ENCODE measurements around the gene JPT2. TPM values are rescaled to one million over a fixed set of nuclear protein-coding genes. Genes with fewer than 3 reads are reported as not detected.

JPT2 gene
- polyA plus RNA-seq (2013), result 156 and 161 TPM in 2 replicates

- H3K79me2 ChIP-seq (ENCODE audit: control insufficient read depth, insufficient read depth, low read length, poor library complexity), result peaks cover 30% of the 10 kb centered on the region
- H3K14ac ChIP-seq (ENCODE audit: low read length), result peak within 1 kb of the TSS; percentile 100
- peaks cover 3% of the 10 kb centered on the region for H3K9me3 ChIP-seq (ENCODE audit: insufficient read depth, low read depth, low read length)
- no peak within 1 kb of the TSS for H3K23ac ChIP-seq (ENCODE audit: low read length)
- H2BK12ac ChIP-seq (ENCODE audit: low read length), result peak within 1 kb of the TSS; percentile 76
- peak within 1 kb of the TSS; percentile 90 for H2AFZ ChIP-seq (ENCODE audit: insufficient read depth, low read length, poor library complexity)
- peak within 1 kb of the TSS; percentile 83 for H3K9ac ChIP-seq (ENCODE audit: low read length)
- H4K8ac ChIP-seq (ENCODE audit: low read depth, low read length), result peak within 1 kb of the TSS; percentile 93
- H3K79me1 ChIP-seq (ENCODE audit: low read length), result peaks cover 13% of the 10 kb centered on the region
- peak within 1 kb of the TSS; percentile 89 for H4K12ac ChIP-seq (ENCODE audit: low read depth, low read length)
- peak within 1 kb of the TSS; percentile 72 for H3K4me2 ChIP-seq (ENCODE audit: low read length)
- no CpG with 5 or more reads among the region's 79 CpGs for WGBS (ENCODE audit: extremely low coverage, insufficient coverage, insufficient read length)
- H3K4me3 ChIP-seq (ENCODE audit: low read depth, low read length), result peak within 1 kb of the TSS; percentile 98
- peak within 1 kb of the TSS; percentile 92 for H2BK120ac ChIP-seq (ENCODE audit: insufficient read depth, low read length, poor library complexity)
- peak within 1 kb of the TSS; percentile 75 for H3K27ac ChIP-seq (ENCODE audit: low read depth, low read length)
- peak within 1 kb of the TSS; percentile 81 for H2BK5ac ChIP-seq (ENCODE audit: low read depth, low read length, poor library complexity)
- no peaks in the 10 kb centered on the region for H3K27me3 ChIP-seq (ENCODE audit: insufficient read depth, low read length)
- DNase-seq, result peak; percentile 98 to 99
- peaks cover 19 to 31% of the 10 kb centered on the region in 2 experiments for H3K36me3 ChIP-seq (ENCODE audit: control insufficient read depth in 1 of 2, insufficient read depth in 2 of 2, low read length in 2 of 2)
- H3K4me1 ChIP-seq (ENCODE audit: control insufficient read depth in 1 of 2, insufficient read depth in 2 of 2, low read length in 2 of 2), result peaks cover 23 to 27% of the 10 kb centered on the region in 2 experiments
- peak within 1 kb of the TSS; percentile 100 for H3K4ac ChIP-seq (ENCODE audit: low read depth, low read length)
- H2AK5ac ChIP-seq (ENCODE audit: low read length), result peak within 1 kb of the TSS; percentile 88
- peak within 1 kb of the TSS; percentile 95 for H3K18ac ChIP-seq (ENCODE audit: low read length)
- peak within 1 kb of the TSS; percentile 89 for H4K91ac ChIP-seq (ENCODE audit: low read depth, low read length)
These were observed at the start of gene JPT2 for GRCh38 chr16:1677942-1678499. Gene JPT2, plus strand, starts transcription at chr16:1678279. Its CDS starts 34 bp downstream, at chr16:1678313.

GRCh38 chr16:1630450-1631213, 47.4 kb upstream of the JPT2 start:
- no peak overlapping the region for H3K4me3 ChIP-seq (ENCODE audit: low read depth, low read length)
- no peak overlapping the region for H4K91ac ChIP-seq (ENCODE audit: low read depth, low read length)
- no peak overlapping the region for H3K23ac ChIP-seq (ENCODE audit: low read length)
- no peak overlapping the region for H4K12ac ChIP-seq (ENCODE audit: low read depth, low read length)
- no peak overlapping the region for H3K14ac ChIP-seq (ENCODE audit: low read length)
- H2BK12ac ChIP-seq (ENCODE audit: low read length), result no peak overlapping the region
- no peak overlapping the region for H3K27ac ChIP-seq (ENCODE audit: low read depth, low read length)
- no peak overlapping the region for H2AFZ ChIP-seq (ENCODE audit: insufficient read depth, low read length, poor library complexity)
- H3K36me3 ChIP-seq (ENCODE audit: control insufficient read depth in 1 of 2, insufficient read depth in 2 of 2, low read length in 2 of 2), result peaks cover 59 to 82% of the 10 kb centered on the region in 2 experiments
- H2BK5ac ChIP-seq (ENCODE audit: low read depth, low read length, poor library complexity), result no peak overlapping the region
- H3K18ac ChIP-seq (ENCODE audit: low read length), result no peak overlapping the region
- H3K4me2 ChIP-seq (ENCODE audit: low read length), result no peak overlapping the region
- no peaks in the 10 kb centered on the region for H3K27me3 ChIP-seq (ENCODE audit: insufficient read depth, low read length)
- WGBS (ENCODE audit: extremely low coverage, insufficient coverage, insufficient read length), result no CpG with 5 or more reads among the region's 20 CpGs
- H3K79me2 ChIP-seq (ENCODE audit: control insufficient read depth, insufficient read depth, low read length, poor library complexity), result no peaks in the 10 kb centered on the region
- no peak for DNase-seq
- no peak overlapping the region for H3K4ac ChIP-seq (ENCODE audit: low read depth, low read length)
- H3K9me3 ChIP-seq (ENCODE audit: insufficient read depth, low read depth, low read length), result peaks cover 3% of the 10 kb centered on the region
- no peak overlapping the region for H2BK120ac ChIP-seq (ENCODE audit: insufficient read depth, low read length, poor library complexity)
- H2AK5ac ChIP-seq (ENCODE audit: low read length), result no peak overlapping the region
- H3K9ac ChIP-seq (ENCODE audit: low read length), result no peak overlapping the region
- H3K79me1 ChIP-seq (ENCODE audit: low read length), result no peaks in the 10 kb centered on the region
- H3K4me1 ChIP-seq (ENCODE audit: control insufficient read depth in 1 of 2, insufficient read depth in 2 of 2, low read length in 2 of 2), result no peaks in the 10 kb centered on the region
- H4K8ac ChIP-seq (ENCODE audit: low read depth, low read length), result no peak overlapping the region

- WGBS (ENCODE audit: extremely low coverage, insufficient coverage, insufficient read length), result no CpG with 5 or more reads among the region's 9 CpGs
- H3K4me3 ChIP-seq (ENCODE audit: low read depth, low read length), result no peak overlapping the region
These were observed 46.8 kb upstream of the JPT2 start for GRCh38 chr16:1631230-1631629.

GRCh38 chr16:1631931-1632637, 46.0 kb upstream of the JPT2 start:
- H3K9me3 ChIP-seq (ENCODE audit: insufficient read depth, low read depth, low read length), result peaks cover 3% of the 10 kb centered on the region
- H2AK5ac ChIP-seq (ENCODE audit: low read length), result no peak overlapping the region
- no peaks in the 10 kb centered on the region for H3K27me3 ChIP-seq (ENCODE audit: insufficient read depth, low read length)
- no peak overlapping the region for H2AFZ ChIP-seq (ENCODE audit: insufficient read depth, low read length, poor library complexity)
- H3K4me2 ChIP-seq (ENCODE audit: low read length), result no peak overlapping the region
- no peak overlapping the region for H2BK12ac ChIP-seq (ENCODE audit: low read length)
- H3K36me3 ChIP-seq (ENCODE audit: control insufficient read depth in 1 of 2, insufficient read depth in 2 of 2, low read length in 2 of 2), result peaks cover 53 to 73% of the 10 kb centered on the region in 2 experiments
- no peak overlapping the region for H2BK5ac ChIP-seq (ENCODE audit: low read depth, low read length, poor library complexity)
- no peak overlapping the region for H3K27ac ChIP-seq (ENCODE audit: low read depth, low read length)
- H3K79me1 ChIP-seq (ENCODE audit: low read length), result no peaks in the 10 kb centered on the region
- no peaks in the 10 kb centered on the region for H3K4me1 ChIP-seq (ENCODE audit: control insufficient read depth in 1 of 2, insufficient read depth in 2 of 2, low read length in 2 of 2)
- WGBS (ENCODE audit: extremely low coverage, insufficient coverage, insufficient read length), result no CpG with 5 or more reads among the region's 18 CpGs
- H4K91ac ChIP-seq (ENCODE audit: low read depth, low read length), result no peak overlapping the region
- H3K4ac ChIP-seq (ENCODE audit: low read depth, low read length), result no peak overlapping the region
- no peak overlapping the region for H3K9ac ChIP-seq (ENCODE audit: low read length)
- no peak overlapping the region for H4K8ac ChIP-seq (ENCODE audit: low read depth, low read length)
- no peak overlapping the region for H3K23ac ChIP-seq (ENCODE audit: low read length)
- no peak overlapping the region for H2BK120ac ChIP-seq (ENCODE audit: insufficient read depth, low read length, poor library complexity)
- no peak overlapping the region for H3K18ac ChIP-seq (ENCODE audit: low read length)
- H3K4me3 ChIP-seq (ENCODE audit: low read depth, low read length), result no peak overlapping the region
- no peak overlapping the region for H3K14ac ChIP-seq (ENCODE audit: low read length)
- peak in 1 of 2 donors; percentile 66 for DNase-seq
- no peaks in the 10 kb centered on the region for H3K79me2 ChIP-seq (ENCODE audit: control insufficient read depth, insufficient read depth, low read length, poor library complexity)
- H4K12ac ChIP-seq (ENCODE audit: low read depth, low read length), result no peak overlapping the region

More at GRCh38 chr16:1631230-1631629, 46.8 kb upstream of the JPT2 start:
- H4K12ac ChIP-seq (ENCODE audit: low read depth, low read length), result no peak overlapping the region
- no peak overlapping the region for H3K4ac ChIP-seq (ENCODE audit: low read depth, low read length)
- no peak overlapping the region for H2AFZ ChIP-seq (ENCODE audit: insufficient read depth, low read length, poor library complexity)
- no peak overlapping the region for H4K91ac ChIP-seq (ENCODE audit: low read depth, low read length)
- H4K8ac ChIP-seq (ENCODE audit: low read depth, low read length), result no peak overlapping the region
- no peaks in the 10 kb centered on the region for H3K27me3 ChIP-seq (ENCODE audit: insufficient read depth, low read length)
- H3K18ac ChIP-seq (ENCODE audit: low read length), result no peak overlapping the region
- no peaks in the 10 kb centered on the region for H3K79me1 ChIP-seq (ENCODE audit: low read length)
- H3K4me1 ChIP-seq (ENCODE audit: control insufficient read depth in 1 of 2, insufficient read depth in 2 of 2, low read length in 2 of 2), result no peaks in the 10 kb centered on the region
- no peak overlapping the region for H2AK5ac ChIP-seq (ENCODE audit: low read length)
- no peaks in the 10 kb centered on the region for H3K79me2 ChIP-seq (ENCODE audit: control insufficient read depth, insufficient read depth, low read length, poor library complexity)
- H3K9me3 ChIP-seq (ENCODE audit: insufficient read depth, low read depth, low read length), result peaks cover 3% of the 10 kb centered on the region
- H3K27ac ChIP-seq (ENCODE audit: low read depth, low read length), result no peak overlapping the region
- H3K36me3 ChIP-seq (ENCODE audit: control insufficient read depth in 1 of 2, insufficient read depth in 2 of 2, low read length in 2 of 2), result peaks cover 54 to 76% of the 10 kb centered on the region in 2 experiments
- H3K9ac ChIP-seq (ENCODE audit: low read length), result no peak overlapping the region
- DNase-seq, result no peak
- no peak overlapping the region for H3K23ac ChIP-seq (ENCODE audit: low read length)
- H2BK120ac ChIP-seq (ENCODE audit: insufficient read depth, low read length, poor library complexity), result no peak overlapping the region
- H3K4me2 ChIP-seq (ENCODE audit: low read length), result no peak overlapping the region
- no peak overlapping the region for H2BK5ac ChIP-seq (ENCODE audit: low read depth, low read length, poor library complexity)
- H3K14ac ChIP-seq (ENCODE audit: low read length), result no peak overlapping the region
- H2BK12ac ChIP-seq (ENCODE audit: low read length), result no peak overlapping the region

All from trophoblast cell (in vitro differentiated cells and primary cell).